Left ventricle myocardium inferior (tissue), 1 donor: ENCODE results near the gene TEFM. TPM values are rescaled to one million over a fixed set of nuclear protein-coding genes. Genes with fewer than 3 reads are reported as not detected.

Experiments used
- DNase-seq: peaks from one replicate; pipeline ENCODE4 v3.0.0-alpha.2; 2020
- H3K27ac ChIP-seq: fragments of 200-600 bp; replicated peaks from 2 replicates; pipeline ENCODE4 v1.8.0; 2021
- H3K27me3 ChIP-seq: fragments of 200-600 bp; 2 replicates; pipeline ENCODE4 v1.8.0; 2021; ENCODE audit warnings: low read depth
- H3K36me3 ChIP-seq: fragments of 200-600 bp; 2 replicates; pipeline ENCODE4 v1.8.0; 2021
- H3K4me1 ChIP-seq: fragments of 200-600 bp; 2 replicates; pipeline ENCODE4 v1.8.0; 2021
- H3K4me3 ChIP-seq: fragments of 200-600 bp; 2 replicates; pipeline ENCODE4 v1.8.0; 2021; ENCODE audit warnings: mild to moderate bottlenecking, moderate library complexity
- H3K9me3 ChIP-seq: fragments of 200-600 bp; replicated peaks from 2 replicates; pipeline ENCODE4 v1.8.0; 2021
- CTCF ChIP-seq: fragments of 200-600 bp; IDR thresholded peaks from 2 replicates; pipeline ENCODE4 v1.8.0; 2021; ENCODE audit warnings: antibody characterized with exemption, mild to moderate bottlenecking, borderline replicate concordance
- intact Hi-C: fragments of 100-400 bp; cut with micrococcal nuclease; formaldehyde crosslinking; loops from one replicate; pipeline ENCODE4 v1.11.0; 2022
- total RNA-seq: library from RNA; stranded (reverse); fragmentation: NEBNext Ultra II Directional; extraction: Animal tissue kit (Norgen Biotek cat#: 25700); gene quantifications from one replicate; pipeline ENCODE4 v1.2.1, GENCODE V29; 2021
- donor health status: DM: no; HTN: yes; CAD: no; lungs with severe emphysema.

TEFM gene
- total RNA-seq, 1 donor from 2014 or later: 17.7 TPM

DNA sequence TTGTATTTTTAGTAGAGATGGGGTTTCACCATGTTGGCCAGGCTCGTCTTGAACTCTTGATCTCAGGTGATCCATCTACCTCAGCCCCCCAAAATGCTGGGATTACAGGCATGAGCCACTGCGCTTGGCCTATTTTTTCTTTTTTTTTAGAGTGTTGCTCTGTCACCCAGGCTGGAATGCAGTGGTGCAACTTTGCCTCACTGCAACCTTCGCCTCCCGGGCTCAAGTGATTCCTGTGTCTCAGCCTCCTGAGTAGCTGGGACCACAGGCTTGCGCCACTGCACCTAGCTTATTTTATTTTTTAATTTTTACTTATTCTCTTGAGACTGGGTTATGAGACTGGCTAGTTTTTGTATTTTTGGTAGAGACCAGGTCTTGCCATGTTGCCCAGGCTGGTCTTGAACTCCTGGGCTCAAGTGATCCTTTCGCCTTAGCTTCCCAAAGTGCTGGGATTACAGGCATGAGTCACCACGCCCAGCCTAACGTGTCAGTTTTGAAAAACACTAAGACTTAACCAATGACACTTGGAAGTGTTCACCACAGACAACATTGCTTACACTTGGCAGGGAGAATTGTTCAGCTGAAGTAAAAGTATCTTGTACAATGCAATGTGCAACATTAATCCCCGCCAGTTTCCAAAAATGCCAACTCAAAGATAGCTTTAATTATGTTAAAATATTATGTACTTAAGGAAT is 47.3 kb downstream of the TEFM start:
- TF ChIP-seq CTCF: no peak
- Histone ChIP-seq H3K36me3 (no peaks in the 10 kb centered on the region), H3K4me1 (no peaks in the 10 kb centered on the region)

GRCh38 chr17:30854146-30854545 is 51.9 kb downstream of the TEFM start:
- no peak for DNase-seq
- intact Hi-C loops: no loop called here

More for the DNA sequence above, 47.3 kb downstream of the TEFM start:
- DNase-seq: no peak
- H3K27me3 ChIP-seq: no peaks in the 10 kb centered on the region
- H3K27ac ChIP-seq: no peak overlapping the region
- H3K9me3 ChIP-seq: no peaks in the 10 kb centered on the region
- intact Hi-C loops: no loop called here
- no peak overlapping the region for H3K4me3 ChIP-seq

More at GRCh38 chr17:30854146-30854545, 51.9 kb downstream of the TEFM start:
- H3K27ac ChIP-seq: no peak overlapping the region
- no peaks in the 10 kb centered on the region for H3K36me3 ChIP-seq
- no peak for TF ChIP-seq CTCF
- no peaks in the 10 kb centered on the region for H3K27me3 ChIP-seq
- no peak overlapping the region for H3K4me3 ChIP-seq
- H3K9me3 ChIP-seq: no peaks in the 10 kb centered on the region
- H3K4me1 ChIP-seq: no peaks in the 10 kb centered on the region

Other genes with a start within 250 kb of the TEFM start
- gene CRLF3, start 81.5 kb downstream of the TEFM start, total RNA-seq: 4.7 TPM
- gene ATAD5, start 74.3 kb downstream of the TEFM start, total RNA-seq: 0.36 TPM
- 7.0 TPM for gene ADAP2, start 15.7 kb upstream of the TEFM start, total RNA-seq
- 4.6 TPM for gene RNF135, start 64.8 kb upstream of the TEFM start, total RNA-seq
- gene NF1, start 188.7 kb upstream of the TEFM start, total RNA-seq: 42.5 TPM